HepG2 (cell line): Measurements from ENCODE around the gene ZXDC. TPM values are rescaled to one million over a fixed set of nuclear protein-coding genes. Genes with fewer than 3 reads are reported as not detected.

Experiments
- ATAC-seq: fragments of 200-7000 bp; cut with Tn5 transposase; 3 replicates; pipeline ENCODE4 v1.9.1; 2020; ENCODE audit warnings: mild to moderate bottlenecking, moderate library complexity
- BruUV-seq: library from RNA; stranded (reverse); fragments of 400-500 nt; replicated peaks from 2 replicates; lab custom pipeline; 2021; lab: Mats Ljungman, UMichigan
- CTCF ChIA-PET: fragments of 300-600 bp; formaldehyde crosslinking; extraction: SDS; loops from one replicate; lab custom pipeline; 2021; ENCODE audit warnings: low total read pairs, inconsistent platforms, low intra/inter-chr PET ratio; lab: Yijun Ruan, JAX
- POLR2A ChIA-PET: fragments of 350-600 bp; sonication (Branson Sonifier 250); formaldehyde crosslinking; loops from one replicate; lab custom pipeline; 2020; ENCODE audit warnings: antibody characterized with exemption, inconsistent platforms; lab: Yijun Ruan, JAX
- DNase-seq: peaks from one replicate; pipeline ENCODE4 v3.0.0-alpha.2; 2015; ENCODE audit warnings: low spot score
- FAIRE-seq: peaks from 3 replicates; lab custom pipeline; 2011; peaks lifted over from hg19 to GRCh38; lab: Jason Lieb, UNC
- H2AFZ ChIP-seq: one replicate; pipeline ENCODE4 v1.6.1; 2011; ENCODE audit warnings: low read length, inconsistent platforms
- H3K27ac ChIP-seq: fragments of 300-600 bp; 3 replicates; pipeline ENCODE4 v1.8.0; 2011; ENCODE audit warnings: mixed run types, mild to moderate bottlenecking, mixed read lengths, low read length, inconsistent platforms; ENCODE audit not compliant: insufficient read depth; ENCODE audit errors: extremely low read length
- H3K27me3 ChIP-seq, 2 experiments: fragments of 200-600 bp in 1 of 2; 2 replicates in 1 of 2; 3 replicates in 1 of 2; pipeline versions ENCODE4 v1.6.0 to v1.8.0; 2011; ENCODE audit warnings: low read length in 2 of 2, mild to moderate bottlenecking in 2 of 2, moderate library complexity in 2 of 2, inconsistent platforms in 1 of 2; ENCODE audit not compliant: insufficient read depth in 2 of 2, control insufficient read depth in 1 of 2
- H3K36me3 ChIP-seq, 2 experiments: fragments of 200-600 bp in 1 of 2; replicated peaks in 1 of 2; 2 replicates in 1 of 2; 3 replicates in 1 of 2; pipeline versions ENCODE4 v1.5.1 to v1.8.0; 2011; ENCODE audit warnings: low read length in 2 of 2, inconsistent platforms in 1 of 2; ENCODE audit not compliant: insufficient read depth in 2 of 2, control insufficient read depth in 1 of 2
- H3K4me1 ChIP-seq: 2 replicates; pipeline ENCODE4 v1.5.1; 2012; ENCODE audit warnings: low read length, inconsistent platforms; ENCODE audit not compliant: insufficient read depth
- H3K4me2 ChIP-seq: 2 replicates; pipeline ENCODE4 v1.6.0; 2011; ENCODE audit warnings: low read depth, low read length, inconsistent platforms
- H3K4me3 ChIP-seq, 3 experiments: fragments of 200-600 bp in 1 of 3; sonication (generic), shearing (Covaris generic) in 1 of 3; replicated peaks in 1 of 3; 2 replicates each; pipeline ENCODE4 v1.5.1; 2011 to 2016; ENCODE audit warnings: low read length in 3 of 3, inconsistent platforms in 2 of 3, low read depth in 2 of 3, mild to moderate bottlenecking in 2 of 3, control low read depth in 1 of 3, mixed read lengths in 1 of 3; ENCODE audit not compliant: insufficient read depth in 1 of 3
- H3K79me2 ChIP-seq: one replicate; pipeline ENCODE4 v1.6.1; 2011; ENCODE audit warnings: low read length, inconsistent platforms; ENCODE audit not compliant: insufficient read depth
- H3K9ac ChIP-seq: 2 replicates; pipeline ENCODE4 v1.6.0; 2011; ENCODE audit warnings: mild to moderate bottlenecking, low read depth, low read length, inconsistent platforms; ENCODE audit not compliant: insufficient read depth
- H3K9me3 ChIP-seq: 2 replicates; pipeline ENCODE4 v1.5.1; 2012; ENCODE audit warnings: mild to moderate bottlenecking, low read length
- H4K20me1 ChIP-seq: 2 replicates; pipeline ENCODE4 v1.6.0; 2011; ENCODE audit warnings: inconsistent platforms, mild to moderate bottlenecking, low read length, moderate library complexity; ENCODE audit not compliant: insufficient read depth
- MEIS2 ChIP-seq: sonication (generic); formaldehyde crosslinking; IDR thresholded peaks from 2 replicates; pipeline ENCODE4 v1.9.0; 2021; ENCODE audit warnings: mild to moderate bottlenecking, missing genetic modification reagents
- ZBTB7A ChIP-seq: sonication (generic); formaldehyde crosslinking; IDR thresholded peaks from 2 replicates; pipeline ENCODE4 v1.8.0; 2022; ENCODE audit warnings: mild to moderate bottlenecking, missing genetic modification reagents
- ZNF101 ChIP-seq: sonication (generic); formaldehyde crosslinking; IDR thresholded peaks from 2 replicates; pipeline ENCODE4 v1.4.0; 2020; ENCODE audit warnings: mild to moderate bottlenecking, low read depth, missing genetic modification reagents, borderline replicate concordance
- ZNF296 ChIP-seq: sonication (generic); formaldehyde crosslinking; conservative IDR thresholded peaks from 2 replicates; pipeline ENCODE4 v1.5.0; 2020; ENCODE audit warnings: mild to moderate bottlenecking, missing genetic modification reagents
- ZNF446 ChIP-seq: sonication (generic); formaldehyde crosslinking; IDR thresholded peaks from 2 replicates; pipeline ENCODE4 v1.5.0; 2020; ENCODE audit warnings: mild to moderate bottlenecking, missing genetic modification reagents
- WGBS: methylation state at CpG from one replicate; pipeline ENCODE4 v1.1.6; 2017; ENCODE audit warnings: low lambda C conversion rate; 5-methylcytosine and 5-hydroxymethylcytosine counted together
- in situ Hi-C: cut with HindIII; loops from 2 replicates; pipeline ENCODE4 v1.10.0; 2017; ENCODE audit warnings: low pct_unique_long_range_greater_than_20kb; ENCODE audit not compliant: extremely low pct_ligation_motif_present
- intact Hi-C: fragments of 100-400 bp; cut with micrococcal nuclease; formaldehyde crosslinking; loops from one replicate; pipeline ENCODE4 v1.10.0; 2022; ENCODE audit not compliant: unreplicated experiment
- polyA plus RNA-seq, 8 experiments: library from polyadenylated mRNA; depleted of rRNA in 3 of 8; stranded (reverse) in 7 of 8; unstranded in 1 of 8; fragments of >200 nt; fragmentation: Illumina TruSeq in 4 of 8; extraction: Trizol in 4 of 8; gene quantifications; 2 replicates each; pipeline versions ENCODE4 v1.2.1 to v1.2.3, GENCODE V29; 2011 to 2016; ENCODE audit warnings: low read depth in 4 of 8, missing spikeins in 1 of 8, mixed read lengths in 1 of 8; ENCODE audit not compliant: insufficient read depth in 1 of 8
- total RNA-seq, 5 experiments: library from RNA; depleted of rRNA; stranded (reverse); fragments of >200 nt; fragmentation: Illumina TruSeq; extraction: Trizol; gene quantifications; 2 replicates each; pipeline ENCODE4 v1.2.3, GENCODE V29; 2016; ENCODE audit warnings: low read depth in 1 of 5
- TF ChIP-seq, protein P1 (sequence below): sonication (generic); formaldehyde crosslinking; conservative IDR thresholded peaks from 2 replicates; pipeline ENCODE4 v1.4.0; 2020; ENCODE audit warnings: missing genetic modification reagents
- TF ChIP-seq, protein P2 (sequence below): sonication (generic); formaldehyde crosslinking; IDR thresholded peaks from 2 replicates; pipeline ENCODE4 v1.8.1; 2022; ENCODE audit warnings: low read depth, mild to moderate bottlenecking, missing genetic modification reagents

ZXDC gene
- total and polyA plus RNA-seq, 2 of the 13 experiments (the other 11 are each of a cell fraction or from before 2014, with no cell fraction given): 17.6 to 21.2 TPM

DNA sequence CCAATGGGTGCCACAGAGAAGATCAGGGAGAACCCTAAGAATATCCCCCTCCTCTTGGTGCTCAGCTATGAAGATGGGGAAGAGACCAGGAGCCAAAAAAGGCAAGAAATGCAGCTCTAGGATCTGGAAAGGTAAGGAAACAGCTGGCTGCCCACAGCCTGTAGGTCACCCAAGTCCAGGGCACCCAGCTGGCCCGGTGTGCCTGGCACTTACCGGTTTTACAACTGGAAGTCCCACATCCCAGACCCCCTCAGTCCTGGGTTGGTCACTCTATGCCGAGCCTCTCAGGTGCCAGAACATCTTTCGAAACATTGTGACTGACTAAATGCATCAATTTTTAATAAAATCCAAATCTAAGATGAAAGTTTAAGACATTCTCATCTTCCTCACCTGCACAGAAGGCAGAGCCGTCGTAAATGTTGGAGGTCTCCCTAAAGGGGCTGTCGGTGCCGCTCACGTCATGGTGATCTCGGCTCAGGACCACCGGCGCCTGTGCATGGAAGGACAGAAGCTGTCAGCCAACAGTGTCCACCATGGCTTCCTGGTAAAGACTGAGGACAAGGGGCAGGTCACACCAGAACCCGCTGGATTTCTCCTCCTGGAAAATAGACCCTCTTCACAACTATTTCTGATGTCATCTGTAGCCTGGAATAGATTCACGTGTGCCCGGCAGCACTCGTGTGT is 13.3 kb upstream of the ZXDC start:
- no peaks in the 10 kb centered on the region for H3K9me3 ChIP-seq
- TF ChIP-seq, protein P1, sequence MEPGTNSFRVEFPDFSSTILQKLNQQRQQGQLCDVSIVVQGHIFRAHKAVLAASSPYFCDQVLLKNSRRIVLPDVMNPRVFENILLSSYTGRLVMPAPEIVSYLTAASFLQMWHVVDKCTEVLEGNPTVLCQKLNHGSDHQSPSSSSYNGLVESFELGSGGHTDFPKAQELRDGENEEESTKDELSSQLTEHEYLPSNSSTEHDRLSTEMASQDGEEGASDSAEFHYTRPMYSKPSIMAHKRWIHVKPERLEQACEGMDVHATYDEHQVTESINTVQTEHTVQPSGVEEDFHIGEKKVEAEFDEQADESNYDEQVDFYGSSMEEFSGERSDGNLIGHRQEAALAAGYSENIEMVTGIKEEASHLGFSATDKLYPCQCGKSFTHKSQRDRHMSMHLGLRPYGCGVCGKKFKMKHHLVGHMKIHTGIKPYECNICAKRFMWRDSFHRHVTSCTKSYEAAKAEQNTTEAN (CRISPR knock-in tag): no peak
- TF ChIP-seq ZBTB7A (CRISPR knock-in tag) (no peak), ZNF446 (no peak), ZNF296 (CRISPR knock-in tag) (no peak), ZNF101 (no peak), MEIS2 (CRISPR knock-in tag) (no peak)
- TF ChIP-seq, protein P2, sequence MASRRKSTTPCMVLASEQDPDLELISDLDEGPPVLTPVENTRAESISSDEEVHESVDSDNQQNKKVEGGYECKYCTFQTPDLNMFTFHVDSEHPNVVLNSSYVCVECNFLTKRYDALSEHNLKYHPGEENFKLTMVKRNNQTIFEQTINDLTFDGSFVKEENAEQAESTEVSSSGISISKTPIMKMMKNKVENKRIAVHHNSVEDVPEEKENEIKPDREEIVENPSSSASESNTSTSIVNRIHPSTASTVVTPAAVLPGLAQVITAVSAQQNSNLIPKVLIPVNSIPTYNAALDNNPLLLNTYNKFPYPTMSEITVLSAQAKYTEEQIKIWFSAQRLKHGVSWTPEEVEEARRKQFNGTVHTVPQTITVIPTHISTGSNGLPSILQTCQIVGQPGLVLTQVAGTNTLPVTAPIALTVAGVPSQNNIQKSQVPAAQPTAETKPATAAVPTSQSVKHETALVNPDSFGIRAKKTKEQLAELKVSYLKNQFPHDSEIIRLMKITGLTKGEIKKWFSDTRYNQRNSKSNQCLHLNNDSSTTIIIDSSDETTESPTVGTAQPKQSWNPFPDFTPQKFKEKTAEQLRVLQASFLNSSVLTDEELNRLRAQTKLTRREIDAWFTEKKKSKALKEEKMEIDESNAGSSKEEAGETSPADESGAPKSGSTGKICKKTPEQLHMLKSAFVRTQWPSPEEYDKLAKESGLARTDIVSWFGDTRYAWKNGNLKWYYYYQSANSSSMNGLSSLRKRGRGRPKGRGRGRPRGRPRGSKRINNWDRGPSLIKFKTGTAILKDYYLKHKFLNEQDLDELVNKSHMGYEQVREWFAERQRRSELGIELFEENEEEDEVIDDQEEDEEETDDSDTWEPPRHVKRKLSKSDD (CRISPR knock-in tag): no peak
- 86% methylated on average over 14 of the region's 16 CpGs for WGBS
- POLR2A ChIA-PET: interaction anchor here (2.8 kb wide), 1 partner anchor 13 kb away, joined by 12 read pairs; the partner anchor contains the start of gene ZXDC
- H4K20me1 ChIP-seq: no peaks in the 10 kb centered on the region
- H3K27me3 ChIP-seq: no peaks in the 10 kb centered on the region; a peak in 1 of 5 replicates
- FAIRE-seq: no peak
- CTCF ChIA-PET: no interaction called here
- H3K36me3 ChIP-seq: no peaks in the 10 kb centered on the region
- H3K4me1 ChIP-seq: peaks cover 53% of the 10 kb centered on the region
- DNase-seq: no peak
- intact Hi-C loops: no loop called here
- H2AFZ ChIP-seq: no peak overlapping the region
- no peak overlapping the region for H3K4me3 ChIP-seq
- H3K27ac ChIP-seq: no peak overlapping the region
- H3K79me2 ChIP-seq: no peaks in the 10 kb centered on the region
- no peak overlapping the region for H3K4me2 ChIP-seq
- no TSS peak for BruUV-seq
- ATAC-seq: no peak
- H3K9ac ChIP-seq: no peak overlapping the region
- in situ Hi-C loops: no loop called here
